Stomach (tissue), 4 donors: ENCODE data around the gene LAMC1.

ENCODE experiments used
- EP300 ChIP-seq: sonication (generic); formaldehyde crosslinking; IDR thresholded peaks from one replicate; pipeline ENCODE4 v1.6.1; 2017; ENCODE audit warnings: antibody characterized with exemption
- POLR2AphosphoS5 ChIP-seq, 3 donors: sonication (generic); formaldehyde crosslinking; IDR thresholded peaks; one replicate each; pipeline ENCODE4 v1.6.1; 2016; ENCODE audit warnings: antibody characterized with exemption in 3 of 3
- TF ChIP-seq, protein P1 (sequence below), 7 experiments: fragments of 450-650 bp in 4 of 7; fragments of 200-600 bp in 3 of 7; sonication (generic) in 3 of 7; IDR thresholded peaks; one replicate each; pipeline ENCODE4 v1.5.1; 2016 to 2019; ENCODE audit warnings: antibody characterized with exemption in 7 of 7, control low read depth in 2 of 7, mild to moderate bottlenecking in 1 of 7

DNA sequence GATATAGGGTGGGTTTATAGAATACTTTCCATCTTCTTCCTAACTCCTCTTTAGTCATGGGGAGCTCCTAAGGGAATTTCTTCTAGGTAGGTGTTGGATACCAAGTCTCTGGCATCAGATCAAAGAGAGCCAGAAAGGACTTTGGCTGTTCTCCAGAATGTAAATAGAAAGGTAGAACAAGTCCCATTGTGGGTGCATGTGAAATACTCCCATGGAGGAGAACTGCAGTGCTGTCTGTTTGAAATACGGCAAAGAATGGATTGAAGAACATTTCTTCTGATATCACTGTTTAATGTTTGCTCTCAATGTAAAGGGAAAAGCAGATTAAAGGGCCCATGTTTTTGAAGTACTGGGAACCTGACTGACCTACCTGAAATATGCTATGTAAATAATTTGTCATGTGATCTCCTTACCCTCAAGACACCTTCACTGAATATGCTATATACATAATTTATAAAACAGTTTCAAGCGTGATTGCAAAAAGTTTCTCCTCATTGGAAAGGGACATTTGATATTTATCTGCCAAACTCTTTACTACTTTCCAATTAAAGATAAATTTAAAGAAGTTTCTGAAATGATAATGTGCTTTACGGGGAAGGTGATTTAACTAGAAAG lies 65.9 kb downstream of the LAMC1 start:
- TF ChIP-seq, protein P1, sequence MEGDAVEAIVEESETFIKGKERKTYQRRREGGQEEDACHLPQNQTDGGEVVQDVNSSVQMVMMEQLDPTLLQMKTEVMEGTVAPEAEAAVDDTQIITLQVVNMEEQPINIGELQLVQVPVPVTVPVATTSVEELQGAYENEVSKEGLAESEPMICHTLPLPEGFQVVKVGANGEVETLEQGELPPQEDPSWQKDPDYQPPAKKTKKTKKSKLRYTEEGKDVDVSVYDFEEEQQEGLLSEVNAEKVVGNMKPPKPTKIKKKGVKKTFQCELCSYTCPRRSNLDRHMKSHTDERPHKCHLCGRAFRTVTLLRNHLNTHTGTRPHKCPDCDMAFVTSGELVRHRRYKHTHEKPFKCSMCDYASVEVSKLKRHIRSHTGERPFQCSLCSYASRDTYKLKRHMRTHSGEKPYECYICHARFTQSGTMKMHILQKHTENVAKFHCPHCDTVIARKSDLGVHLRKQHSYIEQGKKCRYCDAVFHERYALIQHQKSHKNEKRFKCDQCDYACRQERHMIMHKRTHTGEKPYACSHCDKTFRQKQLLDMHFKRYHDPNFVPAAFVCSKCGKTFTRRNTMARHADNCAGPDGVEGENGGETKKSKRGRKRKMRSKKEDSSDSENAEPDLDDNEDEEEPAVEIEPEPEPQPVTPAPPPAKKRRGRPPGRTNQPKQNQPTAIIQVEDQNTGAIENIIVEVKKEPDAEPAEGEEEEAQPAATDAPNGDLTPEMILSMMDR (IDR thresholded peaks at IDR 0.05), result no peak
- TF ChIP-seq EP300 (no peak), POLR2AphosphoS5 (IDR thresholded peaks at IDR 0.05) (peak in 2 of 3 donors; percentile 43 to 71)
